Loucy (cell line): ENCODE data around the gene ZNF860.

Experiments used
- H2AFZ ChIP-seq: fragments of 200-600 bp; sonication (generic); 2 replicates; pipeline ENCODE4 v1.6.0; 2016; ENCODE audit warnings: antibody characterized with exemption, mild to moderate bottlenecking, low read length, moderate library complexity
- H3F3A ChIP-seq: fragments of 200-600 bp; 2 replicates; pipeline ENCODE4 v1.6.0; 2016; ENCODE audit warnings: antibody characterized with exemption, low read depth, mild to moderate bottlenecking
- H3K27me3 ChIP-seq: fragments of 200-600 bp; sonication (generic); 2 replicates; pipeline ENCODE4 v1.6.1; 2014; ENCODE audit warnings: low read length, mild to moderate bottlenecking; ENCODE audit not compliant: insufficient read depth, poor library complexity, severe bottlenecking
- H3K36me3 ChIP-seq: fragments of 200-600 bp; sonication (generic); 2 replicates; pipeline ENCODE4 v1.6.1; 2016; ENCODE audit warnings: low read length; ENCODE audit not compliant: insufficient read depth
- H3K4me1 ChIP-seq: fragments of 200-600 bp; sonication (generic); 2 replicates; pipeline ENCODE4 v1.5.1; 2014; ENCODE audit warnings: low read length, mild to moderate bottlenecking; ENCODE audit not compliant: insufficient read depth, poor library complexity, severe bottlenecking
- H3K4me2 ChIP-seq: fragments of 200-600 bp; sonication (generic); 2 replicates; pipeline ENCODE4 v1.6.0; 2014; ENCODE audit warnings: antibody characterized with exemption, low read length, low read depth, mild to moderate bottlenecking; ENCODE audit not compliant: poor library complexity, severe bottlenecking
- H3K4me3 ChIP-seq: fragments of 200-600 bp; sonication (generic); 2 replicates; pipeline ENCODE4 v1.5.1; 2014; ENCODE audit warnings: low read length, mild to moderate bottlenecking, mixed read lengths; ENCODE audit not compliant: poor library complexity, severe bottlenecking
- H3K79me2 ChIP-seq: fragments of 200-600 bp; sonication (generic); 2 replicates; pipeline ENCODE4 v1.6.1; 2014; ENCODE audit warnings: low read length; ENCODE audit not compliant: insufficient read depth
- H3K9ac ChIP-seq: fragments of 200-600 bp; sonication (generic); 2 replicates; pipeline ENCODE4 v1.6.0; 2014; ENCODE audit warnings: mild to moderate bottlenecking, low read depth, low read length, moderate library complexity; ENCODE audit not compliant: poor library complexity, severe bottlenecking
- H3K9me2 ChIP-seq: fragments of 200-600 bp; sonication (generic); replicated peaks from 2 replicates; pipeline ENCODE4 v1.6.1; 2016; ENCODE audit warnings: low read depth, low read length, mixed read lengths
- H3K9me3 ChIP-seq: fragments of 200-600 bp; sonication (generic); 2 replicates; pipeline ENCODE4 v1.6.1; 2014; ENCODE audit warnings: mild to moderate bottlenecking, antibody characterized with exemption, low read length, low read depth; ENCODE audit not compliant: insufficient read depth
- H4K20me1 ChIP-seq: fragments of 200-600 bp; sonication (generic); 2 replicates; pipeline ENCODE4 v1.6.0; 2014; ENCODE audit warnings: antibody characterized with exemption, low read length, mild to moderate bottlenecking; ENCODE audit not compliant: insufficient read depth, poor library complexity, severe bottlenecking
- EZH2phosphoT487 ChIP-seq: fragments of 200-600 bp; IDR thresholded peaks from 2 replicates; pipeline ENCODE4 v1.6.1; 2018; ENCODE audit warnings: antibody characterized with exemption, mild to moderate bottlenecking, moderate library complexity, borderline replicate concordance
- TF ChIP-seq, protein P1 (sequence below): fragments of 200-600 bp; sonication (generic); conservative IDR thresholded peaks from 2 replicates; pipeline ENCODE4 v1.5.1; 2014; ENCODE audit warnings: mild to moderate bottlenecking, antibody characterized with exemption, low read length

The ZNF860 gene

GRCh38 chr3:31974964-31975363 lies 6.6 kb upstream of the ZNF860 start:
- Histone ChIP-seq H3K9me3 (no peaks in the 10 kb centered on the region), H3F3A (no peaks in the 10 kb centered on the region), H3K9ac (no peak overlapping the region), H3K27me3 (no peaks in the 10 kb centered on the region), H3K9me2 (no peaks in the 10 kb centered on the region), H2AFZ (no peak overlapping the region), H4K20me1 (no peaks in the 10 kb centered on the region), H3K4me2 (no peak overlapping the region), H3K4me1 (no peaks in the 10 kb centered on the region), H3K4me3 (no peak overlapping the region), H3K79me2 (no peaks in the 10 kb centered on the region), H3K36me3 (no peaks in the 10 kb centered on the region)
- TF ChIP-seq, protein P1, sequence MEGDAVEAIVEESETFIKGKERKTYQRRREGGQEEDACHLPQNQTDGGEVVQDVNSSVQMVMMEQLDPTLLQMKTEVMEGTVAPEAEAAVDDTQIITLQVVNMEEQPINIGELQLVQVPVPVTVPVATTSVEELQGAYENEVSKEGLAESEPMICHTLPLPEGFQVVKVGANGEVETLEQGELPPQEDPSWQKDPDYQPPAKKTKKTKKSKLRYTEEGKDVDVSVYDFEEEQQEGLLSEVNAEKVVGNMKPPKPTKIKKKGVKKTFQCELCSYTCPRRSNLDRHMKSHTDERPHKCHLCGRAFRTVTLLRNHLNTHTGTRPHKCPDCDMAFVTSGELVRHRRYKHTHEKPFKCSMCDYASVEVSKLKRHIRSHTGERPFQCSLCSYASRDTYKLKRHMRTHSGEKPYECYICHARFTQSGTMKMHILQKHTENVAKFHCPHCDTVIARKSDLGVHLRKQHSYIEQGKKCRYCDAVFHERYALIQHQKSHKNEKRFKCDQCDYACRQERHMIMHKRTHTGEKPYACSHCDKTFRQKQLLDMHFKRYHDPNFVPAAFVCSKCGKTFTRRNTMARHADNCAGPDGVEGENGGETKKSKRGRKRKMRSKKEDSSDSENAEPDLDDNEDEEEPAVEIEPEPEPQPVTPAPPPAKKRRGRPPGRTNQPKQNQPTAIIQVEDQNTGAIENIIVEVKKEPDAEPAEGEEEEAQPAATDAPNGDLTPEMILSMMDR = no peak
- TF ChIP-seq EZH2phosphoT487 = no peak

DNA sequence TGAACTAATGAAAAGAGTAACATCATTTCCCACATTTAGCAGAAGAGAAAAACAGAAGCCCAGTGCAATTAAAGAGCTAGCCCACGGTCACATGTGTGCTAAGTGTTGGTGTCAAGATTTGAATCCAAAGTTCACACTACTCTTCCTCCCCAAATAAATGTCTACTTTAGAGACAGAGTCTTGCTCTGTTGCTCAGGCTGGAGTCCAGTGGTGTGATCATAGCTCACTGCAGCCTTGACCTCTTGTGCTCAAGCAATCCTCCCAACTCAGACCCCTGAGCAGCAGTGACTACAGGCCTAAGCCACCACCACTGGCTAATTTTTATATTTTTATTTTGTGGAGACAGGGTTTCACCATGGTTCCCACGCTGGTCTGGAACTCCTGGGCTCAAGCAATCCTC lies 5.2 kb upstream of the ZNF860 start:
- H3K4me1 ChIP-seq = no peaks in the 10 kb centered on the region
- TF ChIP-seq EZH2phosphoT487 = no peak
- TF ChIP-seq, protein P1 = no peak

GRCh38 chr3:31977736-31978135 lies 3.8 kb upstream of the ZNF860 start:
- no peaks in the 10 kb centered on the region for H3K9me2 ChIP-seq
- H3K4me2 ChIP-seq = no peak overlapping the region

More for the DNA sequence above, 5.2 kb upstream of the ZNF860 start:
- H3K36me3 ChIP-seq = no peaks in the 10 kb centered on the region
- no peaks in the 10 kb centered on the region for H3F3A ChIP-seq
- no peak overlapping the region for H3K9ac ChIP-seq
- no peaks in the 10 kb centered on the region for H3K79me2 ChIP-seq
- no peak overlapping the region for H3K4me3 ChIP-seq
- H3K4me2 ChIP-seq = no peak overlapping the region
- no peaks in the 10 kb centered on the region for H3K9me2 ChIP-seq
- no peak overlapping the region for H2AFZ ChIP-seq
- H3K27me3 ChIP-seq = peaks cover 9% of the 10 kb centered on the region
- no peaks in the 10 kb centered on the region for H3K9me3 ChIP-seq
- H4K20me1 ChIP-seq = no peaks in the 10 kb centered on the region

More at GRCh38 chr3:31977736-31978135, 3.8 kb upstream of the ZNF860 start:
- no peaks in the 10 kb centered on the region for H3K9me3 ChIP-seq
- no peak for TF ChIP-seq EZH2phosphoT487
- TF ChIP-seq, protein P1 = no peak
- H3F3A ChIP-seq = no peaks in the 10 kb centered on the region
- no peak overlapping the region for H3K4me3 ChIP-seq
- no peak overlapping the region for H2AFZ ChIP-seq
- no peaks in the 10 kb centered on the region for H3K79me2 ChIP-seq
- H4K20me1 ChIP-seq = no peaks in the 10 kb centered on the region
- no peak overlapping the region for H3K9ac ChIP-seq
- H3K4me1 ChIP-seq = no peaks in the 10 kb centered on the region
- no peaks in the 10 kb centered on the region for H3K36me3 ChIP-seq
- H3K27me3 ChIP-seq = peaks cover 9% of the 10 kb centered on the region
